Loucy (cell line): ENCODE measurements around the gene TLN1.

Source experiments
- EZH2phosphoT487 ChIP-seq: fragments of 200-600 bp; IDR thresholded peaks from 2 replicates; pipeline ENCODE4 v1.6.1; 2018; ENCODE audit warnings: antibody characterized with exemption, mild to moderate bottlenecking, moderate library complexity, borderline replicate concordance
- TF ChIP-seq, protein P1 (sequence below): fragments of 200-600 bp; sonication (generic); conservative IDR thresholded peaks from 2 replicates; pipeline ENCODE4 v1.5.1; 2014; ENCODE audit warnings: mild to moderate bottlenecking, antibody characterized with exemption, low read length

DNA sequence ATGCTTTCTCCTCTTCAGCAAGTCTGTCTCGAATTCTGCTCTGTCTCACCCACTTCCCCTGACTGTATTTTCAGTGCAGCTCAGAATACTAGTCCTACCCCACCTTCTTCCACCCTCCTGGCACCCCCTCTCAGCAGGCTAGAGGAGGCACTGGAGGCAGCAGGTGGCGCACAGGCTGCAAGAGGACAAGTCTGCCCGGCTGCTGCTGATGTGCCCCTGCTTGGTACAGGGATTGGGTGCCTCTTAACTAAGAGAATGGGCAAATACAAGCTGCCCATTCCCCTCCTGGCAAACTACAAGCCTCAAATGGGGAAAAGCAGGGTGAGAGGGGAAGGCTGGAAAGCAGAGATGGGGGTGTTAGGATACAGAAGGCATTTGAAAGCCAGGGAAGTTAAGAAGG, 5.1 kb downstream of the TLN1 start:
- TF ChIP-seq, protein P1, sequence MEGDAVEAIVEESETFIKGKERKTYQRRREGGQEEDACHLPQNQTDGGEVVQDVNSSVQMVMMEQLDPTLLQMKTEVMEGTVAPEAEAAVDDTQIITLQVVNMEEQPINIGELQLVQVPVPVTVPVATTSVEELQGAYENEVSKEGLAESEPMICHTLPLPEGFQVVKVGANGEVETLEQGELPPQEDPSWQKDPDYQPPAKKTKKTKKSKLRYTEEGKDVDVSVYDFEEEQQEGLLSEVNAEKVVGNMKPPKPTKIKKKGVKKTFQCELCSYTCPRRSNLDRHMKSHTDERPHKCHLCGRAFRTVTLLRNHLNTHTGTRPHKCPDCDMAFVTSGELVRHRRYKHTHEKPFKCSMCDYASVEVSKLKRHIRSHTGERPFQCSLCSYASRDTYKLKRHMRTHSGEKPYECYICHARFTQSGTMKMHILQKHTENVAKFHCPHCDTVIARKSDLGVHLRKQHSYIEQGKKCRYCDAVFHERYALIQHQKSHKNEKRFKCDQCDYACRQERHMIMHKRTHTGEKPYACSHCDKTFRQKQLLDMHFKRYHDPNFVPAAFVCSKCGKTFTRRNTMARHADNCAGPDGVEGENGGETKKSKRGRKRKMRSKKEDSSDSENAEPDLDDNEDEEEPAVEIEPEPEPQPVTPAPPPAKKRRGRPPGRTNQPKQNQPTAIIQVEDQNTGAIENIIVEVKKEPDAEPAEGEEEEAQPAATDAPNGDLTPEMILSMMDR: peak; percentile 70
- TF ChIP-seq EZH2phosphoT487: no peak
